ENCODE measurements around the gene SPTB.
"Not testable (repeated sequence)": the region's sequence is repeated elsewhere in the genome, so short reads cannot be mapped to it uniquely, and the experiment has no call there.

The SPTB gene

GRCh38 chr14:64914237-64915028 is 34.7 kb upstream of the SPTB start, which contains the start of gene CHURC1:
Gene CHURC1 (plus strand): TSS chr14:64914455. CDS start chr14:64914496, 41 bp downstream.
- ChIA-PET POLR2A (ENCODE audit: low non-redundant PET) (interaction anchor here (1.1 kb wide), 1 partner anchor 9 kb away, joined by 9 read pairs; no protein-coding TSS in a partner anchor), CTCF (interaction anchor here (0.6 to 0.9 kb wide), 3 partner anchors 56 to 481 kb away, joined by 3 read pairs; no protein-coding TSS in a partner anchor)
- DNase-seq (ENCODE audit: low spot score), result peak; percentile 98
- TF ChIP-seq, protein P1, sequence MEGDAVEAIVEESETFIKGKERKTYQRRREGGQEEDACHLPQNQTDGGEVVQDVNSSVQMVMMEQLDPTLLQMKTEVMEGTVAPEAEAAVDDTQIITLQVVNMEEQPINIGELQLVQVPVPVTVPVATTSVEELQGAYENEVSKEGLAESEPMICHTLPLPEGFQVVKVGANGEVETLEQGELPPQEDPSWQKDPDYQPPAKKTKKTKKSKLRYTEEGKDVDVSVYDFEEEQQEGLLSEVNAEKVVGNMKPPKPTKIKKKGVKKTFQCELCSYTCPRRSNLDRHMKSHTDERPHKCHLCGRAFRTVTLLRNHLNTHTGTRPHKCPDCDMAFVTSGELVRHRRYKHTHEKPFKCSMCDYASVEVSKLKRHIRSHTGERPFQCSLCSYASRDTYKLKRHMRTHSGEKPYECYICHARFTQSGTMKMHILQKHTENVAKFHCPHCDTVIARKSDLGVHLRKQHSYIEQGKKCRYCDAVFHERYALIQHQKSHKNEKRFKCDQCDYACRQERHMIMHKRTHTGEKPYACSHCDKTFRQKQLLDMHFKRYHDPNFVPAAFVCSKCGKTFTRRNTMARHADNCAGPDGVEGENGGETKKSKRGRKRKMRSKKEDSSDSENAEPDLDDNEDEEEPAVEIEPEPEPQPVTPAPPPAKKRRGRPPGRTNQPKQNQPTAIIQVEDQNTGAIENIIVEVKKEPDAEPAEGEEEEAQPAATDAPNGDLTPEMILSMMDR (conservative IDR thresholded peaks at IDR 0.05; ENCODE audit: low read depth), result no peak
- peak within 1 kb of the TSS; percentile 82 for H3K27ac ChIP-seq

GRCh38 chr14:64913477-64913876 is 33.8 kb upstream of the SPTB start:
- H3K27ac ChIP-seq; POLR2A ChIA-PET (ENCODE audit: low non-redundant PET); CTCF ChIA-PET; DNase-seq (ENCODE audit: low spot score): not testable (repeated sequence)

DNA sequence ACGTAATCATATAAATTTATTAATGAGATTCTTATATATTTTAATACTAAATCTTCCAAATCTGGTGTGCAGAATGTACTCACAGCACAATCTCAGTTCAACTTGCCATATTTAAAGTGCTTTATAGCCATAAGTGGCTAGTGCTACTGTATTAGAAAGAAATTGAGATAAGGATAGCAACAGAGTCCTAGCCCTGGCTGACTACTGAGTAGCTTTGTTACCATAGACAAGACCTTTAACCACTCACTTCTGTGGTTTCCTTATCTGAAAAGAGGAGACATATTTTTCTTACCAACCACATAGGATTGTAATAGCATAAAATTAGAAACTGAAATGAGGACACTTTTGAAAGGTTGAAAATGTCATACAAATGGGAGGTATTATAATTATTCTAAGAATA is 32.6 kb upstream of the SPTB start:
- CTCF ChIA-PET, result interaction anchor here (2.5 kb wide), 1 partner anchor 89 kb away, joined by 22 read pairs; no protein-coding TSS in a partner anchor
- H3K27ac ChIP-seq, result no peak overlapping the region
- TF ChIP-seq, protein P1 (conservative IDR thresholded peaks at IDR 0.05; ENCODE audit: low read depth), result no peak
- DNase-seq (ENCODE audit: low spot score), result no peak
- POLR2A ChIA-PET (ENCODE audit: low non-redundant PET), result no interaction called here

DNA sequence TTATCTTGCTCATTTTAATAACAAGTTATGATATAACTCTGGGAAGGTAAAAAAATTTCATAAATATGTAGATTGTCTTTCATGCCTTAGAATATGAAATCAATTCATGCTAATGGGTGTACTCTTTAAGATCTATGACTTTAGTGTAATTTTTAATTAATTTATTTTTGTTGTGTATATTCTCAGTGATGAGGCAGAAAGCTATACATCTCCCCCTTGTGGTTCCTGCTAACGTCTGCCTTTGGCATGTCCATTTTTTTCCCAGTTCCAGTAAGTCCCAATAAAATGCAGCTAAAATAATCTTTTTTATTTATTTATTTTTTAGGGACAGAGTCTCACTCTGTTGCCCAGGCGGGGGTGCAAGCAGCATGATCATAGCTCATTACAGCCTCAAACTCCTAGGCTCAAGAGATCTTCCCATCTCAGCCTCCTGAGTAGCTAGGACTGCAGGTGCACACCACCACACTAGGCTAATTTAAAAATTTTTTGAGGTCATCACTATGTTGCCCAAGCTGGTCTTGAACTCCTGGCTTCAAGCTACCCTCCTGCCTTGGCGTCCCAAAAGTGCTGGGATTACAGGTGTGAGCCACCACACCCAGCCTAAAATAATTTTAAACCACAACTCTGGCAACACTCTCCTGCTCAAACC is 31.3 kb upstream of the SPTB start:
- POLR2A ChIA-PET (ENCODE audit: low non-redundant PET), result no interaction called here
- CTCF ChIA-PET, result interaction anchor here (0.6 to 2.5 kb wide), 10 partner anchors 9 to 518 kb away, joined by 3 to 22 read pairs (median 3); no protein-coding TSS in a partner anchor
- TF ChIP-seq, protein P1 (conservative IDR thresholded peaks at IDR 0.05; ENCODE audit: low read depth), result peak; percentile 59
- peak; percentile 26 for DNase-seq (ENCODE audit: low spot score)
- H3K27ac ChIP-seq, result no peak overlapping the region

DNA sequence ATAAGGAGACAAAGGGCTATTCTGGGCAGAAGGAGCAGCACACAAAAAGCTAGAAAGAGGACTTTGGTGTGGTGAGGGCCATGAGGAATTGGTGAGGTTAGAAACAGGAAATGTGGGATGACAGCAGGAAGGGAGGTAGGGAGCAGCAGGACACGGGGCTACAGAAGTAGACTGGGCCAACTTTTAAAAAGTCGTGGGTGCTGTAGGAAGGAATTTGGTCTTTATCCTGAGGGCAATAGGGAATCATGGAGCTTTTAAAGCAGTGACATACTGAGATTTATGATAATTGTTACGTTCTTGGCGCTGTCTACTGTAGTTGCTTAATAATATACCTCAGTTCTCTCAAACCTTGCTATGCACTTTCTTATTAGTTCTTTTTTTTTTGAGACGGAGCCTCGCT is 26.3 kb upstream of the SPTB start:
- ChIA-PET POLR2A (ENCODE audit: low non-redundant PET) (no interaction called here), CTCF (interaction anchor here (0.7 to 1.2 kb wide), 2 partner anchors 14 to 30 kb away, joined by 3 read pairs; no protein-coding TSS in a partner anchor)
- H3K27ac ChIP-seq, result no peak overlapping the region
- no peak for DNase-seq (ENCODE audit: low spot score)
- TF ChIP-seq, protein P1 (conservative IDR thresholded peaks at IDR 0.05; ENCODE audit: low read depth), result no peak

DNA sequence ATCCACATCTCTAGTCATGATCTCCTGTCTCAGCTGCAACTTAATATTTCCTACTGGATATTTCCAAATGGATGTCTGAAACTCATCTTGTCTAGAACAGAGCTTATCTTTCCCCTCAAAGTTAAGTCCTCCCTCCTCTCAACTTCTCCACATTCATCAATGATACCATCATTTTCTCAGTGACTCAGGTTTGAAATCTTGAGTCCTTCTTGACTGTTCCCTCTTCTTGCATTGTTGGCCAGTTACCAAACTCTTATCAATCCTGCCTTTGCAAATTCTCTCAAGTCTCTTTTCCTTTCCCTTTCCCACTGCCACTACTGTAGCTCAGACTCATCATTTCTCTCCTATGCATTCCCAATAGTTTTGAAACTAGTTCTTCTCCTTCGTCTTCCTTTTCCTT is 20.3 kb upstream of the SPTB start:
- POLR2A ChIA-PET (ENCODE audit: low non-redundant PET), result no interaction called here
- TF ChIP-seq, protein P1 (conservative IDR thresholded peaks at IDR 0.05; ENCODE audit: low read depth), result no peak
- H3K27ac ChIP-seq, result no peak overlapping the region
- CTCF ChIA-PET, result interaction anchor here (1.6 kb wide), 1 partner anchor 8 kb away, joined by 7 read pairs; no protein-coding TSS in a partner anchor
- no peak for DNase-seq (ENCODE audit: low spot score)
